Panc1 (cell line): ENCODE measurements around the gene HNRNPU. TPM values are rescaled to one million over a fixed set of nuclear protein-coding genes. Genes with fewer than 3 reads are reported as not detected.

ENCODE experiments used
- ATAC-seq: fragments of 200-7000 bp; cut with Tn5 transposase; 2 replicates; pipeline ENCODE4 v1.9.1; 2020; ENCODE audit warnings: mild to moderate bottlenecking, moderate library complexity
- BruUV-seq: library from RNA; stranded (reverse); fragments of 400-500 nt; replicated peaks from 2 replicates; lab custom pipeline; 2021; lab: Mats Ljungman, UMichigan
- CTCF ChIA-PET: fragments of 300-600 bp; sonication (Branson Sonifier 250); formaldehyde crosslinking; loops from one replicate; lab custom pipeline; 2022; ENCODE audit warnings: antibody characterized with exemption; lab: Charles Lee
- POLR2A ChIA-PET: fragments of 300-600 bp; sonication (Branson Sonifier 250); formaldehyde crosslinking; loops from one replicate; lab custom pipeline; 2022; ENCODE audit warnings: antibody characterized with exemption; lab: Charles Lee
- DNase-seq: peaks from one replicate; pipeline ENCODE4 v3.0.0-alpha.2; 2010; ENCODE audit warnings: low read depth, low spot score
- H3K27ac ChIP-seq: 2 replicates; pipeline ENCODE4 v1.5.1; 2011; ENCODE audit warnings: mild to moderate bottlenecking, low read length, inconsistent platforms
- H3K27me3 ChIP-seq: fragments of 200-500 bp; sonication (Bioruptor generic); 2 replicates; pipeline ENCODE4 v1.6.0; 2014; ENCODE audit warnings: low read length, inconsistent platforms; ENCODE audit not compliant: control insufficient read depth, insufficient read depth
- H3K36me3 ChIP-seq: fragments of 200-500 bp; sonication (Bioruptor generic); 2 replicates; pipeline ENCODE4 v1.5.1; 2014; ENCODE audit warnings: inconsistent platforms, mild to moderate bottlenecking, low read length, moderate library complexity; ENCODE audit not compliant: control insufficient read depth, insufficient read depth
- H3K4me1 ChIP-seq: 2 replicates; pipeline ENCODE4 v1.5.1; 2011; ENCODE audit warnings: inconsistent platforms, mild to moderate bottlenecking, low read length, moderate library complexity; ENCODE audit not compliant: control insufficient read depth, insufficient read depth
- H3K4me3 ChIP-seq, 2 experiments: 2 replicates each; pipeline ENCODE4 v1.5.1; 2011 to 2012; ENCODE audit warnings: low read depth in 2 of 2, low read length in 2 of 2, mild to moderate bottlenecking in 2 of 2, inconsistent platforms in 1 of 2, moderate library complexity in 1 of 2
- H3K9me3 ChIP-seq: fragments of 200-500 bp; sonication (Bioruptor generic); 2 replicates; pipeline ENCODE4 v1.5.1; 2014; ENCODE audit warnings: low read depth, mild to moderate bottlenecking, inconsistent platforms, low read length, moderate library complexity; ENCODE audit not compliant: control insufficient read depth, insufficient read depth
- CTCF ChIP-seq: fragments of 450-650 bp; IDR thresholded peaks from 2 replicates; pipeline ENCODE4 v1.5.1; 2017; ENCODE audit warnings: mild to moderate bottlenecking
- POLR2AphosphoS5 ChIP-seq: IDR thresholded peaks from 2 replicates; pipeline ENCODE4 v1.6.1; 2012; ENCODE audit warnings: mild to moderate bottlenecking, low read depth, low read length, moderate library complexity
- REST ChIP-seq, 2 experiments: IDR thresholded peaks; 2 replicates each; pipeline ENCODE4 v1.6.1; 2011 to 2012; ENCODE audit warnings: low read depth in 2 of 2, control low read depth in 1 of 2, low read length in 1 of 2, mild to moderate bottlenecking in 1 of 2, moderate library complexity in 1 of 2; ENCODE audit not compliant: insufficient read depth in 1 of 2
- SIN3A ChIP-seq: IDR thresholded peaks from 2 replicates; pipeline ENCODE4 v1.6.1; 2012; ENCODE audit warnings: low read depth, mild to moderate bottlenecking, low read length, moderate library complexity, borderline replicate concordance; ENCODE audit not compliant: insufficient read depth
- TCF7L2 ChIP-seq: IDR thresholded peaks from 2 replicates; pipeline ENCODE4 v1.6.1; 2011; ENCODE audit warnings: mild to moderate bottlenecking, low read depth, low read length, inconsistent platforms
- in situ Hi-C: cut with HindIII; loops from 2 replicates; pipeline ENCODE4 v1.10.0; 2016; ENCODE audit warnings: low sequenced_read_pairs, low pct_unique_long_range_greater_than_20kb
- intact Hi-C: fragments of 100-400 bp; cut with micrococcal nuclease; formaldehyde crosslinking; loops from one replicate; pipeline ENCODE4 v1.10.0; 2022; ENCODE audit not compliant: unreplicated experiment
- total RNA-seq: library from RNA; stranded (reverse); gene quantifications from one replicate; pipeline ENCODE4 v1.2.1, GENCODE V29; 2021; ENCODE audit not compliant: unreplicated experiment

Gene HNRNPU
- total RNA-seq, 1 experiment from 2014 or later, result 361 TPM

DNA sequence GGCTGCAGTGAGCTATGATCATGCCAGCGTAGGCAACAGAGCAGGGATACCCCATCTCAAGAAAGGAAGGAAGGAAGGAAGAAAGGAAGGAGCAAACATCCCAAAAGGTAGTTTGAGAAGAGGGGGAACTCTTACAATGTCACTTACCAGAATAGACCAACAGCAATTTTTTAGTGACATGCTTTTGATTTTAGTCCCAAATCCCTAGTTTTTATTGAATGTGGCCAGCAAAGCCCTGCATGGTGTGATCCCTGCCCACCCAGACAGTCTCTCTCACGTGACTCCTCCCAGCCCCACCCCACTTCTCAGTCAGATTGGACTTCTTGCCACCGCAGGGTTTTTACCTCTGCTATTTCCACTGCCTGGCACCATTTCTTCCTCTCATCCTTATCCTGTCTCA lies 39.8 kb upstream of the HNRNPU start:
- Histone ChIP-seq H3K27ac (no peak overlapping the region), H3K36me3 (no peaks in the 10 kb centered on the region), H3K27me3 (no peaks in the 10 kb centered on the region), H3K4me1 (no peaks in the 10 kb centered on the region), H3K4me3 (no peak overlapping the region), H3K9me3 (no peaks in the 10 kb centered on the region)
- no peak for TF ChIP-seq SIN3A
- TF ChIP-seq REST (IDR thresholded peaks at IDR 0.05; ENCODE audit: insufficient read depth in 1 of 2, low read depth in 2 of 2, low read length in 1 of 2), result no peak
- no peak for TF ChIP-seq TCF7L2
- TF ChIP-seq POLR2AphosphoS5, result no peak
- TF ChIP-seq CTCF, result no peak
- in situ Hi-C loops, result no loop called here
- ChIA-PET POLR2A (no interaction called here), CTCF (no interaction called here)
- no peak for DNase-seq
- no TSS peak for BruUV-seq
- intact Hi-C loops, result no loop called here
- ATAC-seq, result no peak

DNA sequence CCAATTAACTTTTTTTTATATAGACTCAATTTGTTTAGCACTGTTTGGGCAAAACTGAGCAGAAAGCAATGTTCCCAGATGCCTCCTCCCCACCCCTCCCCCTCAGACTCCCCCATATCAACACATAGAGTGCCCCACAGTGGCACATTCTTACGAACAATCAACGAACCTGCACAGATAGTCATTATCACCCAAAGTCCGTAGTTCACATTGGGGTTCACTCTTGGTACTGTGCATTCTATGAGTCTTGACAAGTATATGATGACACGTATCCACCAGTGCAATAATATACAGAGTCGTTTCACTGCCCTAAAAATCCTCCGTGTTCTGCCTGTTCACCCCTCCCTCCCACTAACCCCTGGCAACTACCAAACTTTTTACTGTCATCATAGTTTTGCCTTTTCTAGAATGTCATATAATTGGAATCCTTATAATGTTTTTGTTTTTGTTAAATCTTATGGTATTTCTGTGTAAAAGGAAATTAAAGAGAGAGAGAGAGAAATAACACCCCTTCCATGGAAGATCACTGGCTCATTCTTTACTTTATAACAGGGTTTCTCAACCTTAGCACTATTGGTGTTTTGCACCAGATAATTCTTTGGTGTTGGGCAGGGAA lies 37.2 kb upstream of the HNRNPU start:
- DNase-seq, result no peak
- CTCF ChIA-PET, result no interaction called here
- intact Hi-C loops (no loop called here), in situ Hi-C loops (no loop called here)
- Histone ChIP-seq H3K27ac (no peak overlapping the region), H3K4me3 (no peak overlapping the region), H3K9me3 (no peaks in the 10 kb centered on the region), H3K36me3 (no peaks in the 10 kb centered on the region), H3K4me1 (no peaks in the 10 kb centered on the region), H3K27me3 (no peaks in the 10 kb centered on the region)
- BruUV-seq, result no TSS peak
- POLR2A ChIA-PET, result interaction anchor here (0.6 kb wide), 1 partner anchor 489 kb away, joined by 8 read pairs; no protein-coding TSS in a partner anchor
- TF ChIP-seq SIN3A, result no peak
- no peak for TF ChIP-seq POLR2AphosphoS5
- TF ChIP-seq TCF7L2, result no peak
- TF ChIP-seq CTCF, result no peak
- no peak for TF ChIP-seq REST (IDR thresholded peaks at IDR 0.05; ENCODE audit: insufficient read depth in 1 of 2, low read depth in 2 of 2, low read length in 1 of 2)
- no peak for ATAC-seq
